Measurements from ENCODE around the gene RNF145.

GRCh38 chr5:159123189-159123588 lies 86.2 kb downstream of the RNF145 start:
- TF ChIP-seq CTCF (IDR thresholded peaks at IDR 0.05) (no peak), POLR2A (IDR thresholded peaks at IDR 0.05) (no peak)

Measured in esophagus squamous epithelium (tissue), 4 donors.